Measurements from ENCODE around the gene TSPAN18.

Gene TSPAN18

DNA sequence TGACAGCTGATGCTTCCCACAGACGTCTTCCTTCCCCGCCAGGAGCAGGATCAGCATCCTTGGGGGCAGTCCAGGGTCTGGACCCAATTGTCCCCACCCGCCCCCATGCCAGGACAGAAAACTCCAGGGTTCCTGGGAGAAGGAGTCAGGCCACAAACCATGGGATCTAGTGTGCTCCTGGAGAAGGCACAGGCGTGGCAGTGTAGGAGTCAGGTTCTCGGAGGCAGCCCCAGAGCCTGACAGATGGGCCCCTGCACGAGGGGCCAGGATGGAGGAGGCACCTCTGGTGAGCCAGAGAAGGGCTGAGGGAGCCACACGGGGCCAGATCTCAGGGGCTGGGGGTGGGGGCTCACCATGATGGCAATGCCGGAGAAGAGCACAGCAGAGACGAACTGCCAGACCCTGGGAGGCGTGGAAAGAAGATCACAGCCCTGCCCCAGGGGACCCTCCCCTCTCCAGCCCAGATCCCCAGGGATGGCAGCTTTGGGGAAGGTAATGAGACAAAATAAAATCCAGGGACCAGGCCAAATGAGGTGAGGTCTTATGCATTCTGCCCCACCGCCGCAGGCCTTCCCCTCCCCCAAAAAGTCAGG lies 210.3 kb downstream of the TSPAN18 start:
- H3K4me3 ChIP-seq (ENCODE audit: low read length) = no peak overlapping the region

DNA sequence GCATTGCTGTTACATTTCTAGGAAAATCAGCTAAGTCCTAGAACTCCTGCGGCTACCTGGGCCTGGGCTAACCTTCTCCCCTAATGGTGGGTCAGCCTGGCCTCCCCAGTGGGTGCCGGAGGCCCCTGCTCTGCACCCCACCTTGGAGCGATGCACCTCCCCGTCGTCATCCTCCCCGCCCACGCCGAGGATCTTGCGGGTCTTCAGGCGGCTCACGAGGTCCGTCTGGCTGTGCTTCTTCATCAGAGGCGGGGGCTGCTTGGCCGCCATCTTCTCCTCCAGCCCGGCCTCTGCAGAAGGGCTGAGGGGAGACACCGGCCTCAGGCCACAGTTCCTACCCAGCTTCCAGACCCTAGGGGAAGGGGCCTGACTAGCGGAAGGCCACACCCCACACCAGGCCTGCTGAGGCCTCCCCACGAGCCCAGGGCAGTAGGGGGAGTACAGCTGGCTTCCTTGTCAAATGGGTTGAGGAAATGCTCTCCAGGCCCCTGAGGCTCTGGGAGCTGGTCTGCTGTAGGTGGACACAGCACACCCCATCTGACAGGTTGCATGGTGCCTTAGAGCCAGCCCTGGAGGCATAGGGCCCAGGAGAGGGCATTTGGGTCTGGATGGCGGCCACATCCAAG lies 211.4 kb downstream of the TSPAN18 start:
- no peak for DNase-seq (ENCODE audit: low read depth, low spot score)
- no peak overlapping the region for H3K4me3 ChIP-seq (ENCODE audit: low read length)

More for the DNA sequence above, 210.3 kb downstream of the TSPAN18 start:
- no peak for DNase-seq (ENCODE audit: low read depth, low spot score)

DNA sequence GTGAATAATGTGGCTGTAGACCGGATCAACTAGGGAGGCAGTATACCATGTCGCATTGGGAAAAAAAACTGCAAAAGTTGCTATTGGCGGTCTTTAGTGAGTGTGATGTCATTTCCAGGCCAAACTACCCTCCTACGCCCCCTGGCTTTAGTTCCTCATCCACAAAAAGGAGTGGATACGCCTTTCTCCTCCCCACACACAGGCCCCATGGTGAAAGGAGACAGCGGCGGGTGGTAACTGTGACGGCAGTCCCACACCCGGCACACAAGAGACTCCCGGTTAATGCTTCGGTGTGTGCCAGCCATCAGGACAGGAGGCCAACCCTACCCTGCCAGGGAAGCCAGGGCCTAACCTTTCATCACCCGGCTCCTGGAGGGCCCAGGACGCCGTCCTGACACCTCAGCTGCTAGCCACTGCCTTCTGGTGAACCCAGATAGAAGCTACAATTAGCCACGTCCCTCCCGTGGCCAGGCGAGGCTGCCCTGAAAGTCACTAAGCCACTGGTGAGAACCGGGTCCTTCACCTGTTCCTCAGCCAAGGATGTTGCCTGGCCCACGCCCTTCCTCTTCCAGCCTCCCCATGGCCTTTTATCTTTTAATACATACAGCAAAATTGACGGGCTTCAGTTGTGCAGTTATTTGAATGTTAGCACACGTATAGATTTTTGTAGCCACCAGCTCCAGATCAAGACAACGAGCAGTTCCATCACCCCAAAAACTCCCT lies 213.1 kb downstream of the TSPAN18 start:
- no peak for DNase-seq (ENCODE audit: low read depth, low spot score)
- H3K4me3 ChIP-seq (ENCODE audit: low read length) = no peak overlapping the region

DNA sequence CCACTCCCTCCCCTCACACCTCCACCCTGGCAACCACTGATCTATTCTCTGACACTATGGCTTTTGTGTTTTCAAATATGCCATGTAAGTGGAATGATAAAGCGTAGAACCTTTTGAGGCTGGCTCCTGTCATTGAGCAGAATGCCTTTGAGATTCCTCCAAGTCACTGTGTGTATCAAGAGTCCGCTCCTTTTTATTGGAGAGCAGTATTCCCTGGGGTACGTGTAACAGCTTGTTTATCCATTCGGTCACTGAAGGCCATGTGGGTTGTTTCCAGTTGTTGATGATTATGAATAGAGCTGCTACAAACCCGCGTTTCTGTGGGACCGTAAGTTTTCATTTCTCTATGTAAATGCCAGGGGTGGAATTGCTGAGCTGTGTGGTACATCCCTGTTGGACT lies 213.6 kb downstream of the TSPAN18 start:
- DNase-seq (ENCODE audit: low read depth, low spot score) = no peak
- no peak overlapping the region for H3K4me3 ChIP-seq (ENCODE audit: low read length)

DNA sequence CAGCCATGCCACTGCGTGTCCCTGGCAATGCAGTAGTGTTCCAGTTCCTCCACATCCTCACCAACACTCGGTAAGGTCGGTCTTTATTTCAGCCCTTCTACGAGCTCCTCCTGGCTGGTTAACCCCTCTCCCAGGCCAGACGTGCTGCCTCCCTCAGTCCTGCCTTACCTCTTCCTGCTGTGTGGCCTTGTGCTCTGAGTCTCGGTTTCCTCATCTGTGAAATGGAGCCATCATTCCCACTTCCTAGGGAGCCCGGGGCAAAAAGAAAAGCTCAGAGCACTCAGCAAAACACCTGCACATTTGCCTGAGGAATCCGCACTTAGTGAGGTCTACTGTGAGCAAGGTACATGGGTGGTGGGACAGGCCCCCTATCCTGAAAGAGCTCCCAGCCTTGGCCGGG lies 214.1 kb downstream of the TSPAN18 start:
- no peak overlapping the region for H3K4me3 ChIP-seq (ENCODE audit: low read length)
- DNase-seq (ENCODE audit: low read depth, low spot score) = no peak

DNA sequence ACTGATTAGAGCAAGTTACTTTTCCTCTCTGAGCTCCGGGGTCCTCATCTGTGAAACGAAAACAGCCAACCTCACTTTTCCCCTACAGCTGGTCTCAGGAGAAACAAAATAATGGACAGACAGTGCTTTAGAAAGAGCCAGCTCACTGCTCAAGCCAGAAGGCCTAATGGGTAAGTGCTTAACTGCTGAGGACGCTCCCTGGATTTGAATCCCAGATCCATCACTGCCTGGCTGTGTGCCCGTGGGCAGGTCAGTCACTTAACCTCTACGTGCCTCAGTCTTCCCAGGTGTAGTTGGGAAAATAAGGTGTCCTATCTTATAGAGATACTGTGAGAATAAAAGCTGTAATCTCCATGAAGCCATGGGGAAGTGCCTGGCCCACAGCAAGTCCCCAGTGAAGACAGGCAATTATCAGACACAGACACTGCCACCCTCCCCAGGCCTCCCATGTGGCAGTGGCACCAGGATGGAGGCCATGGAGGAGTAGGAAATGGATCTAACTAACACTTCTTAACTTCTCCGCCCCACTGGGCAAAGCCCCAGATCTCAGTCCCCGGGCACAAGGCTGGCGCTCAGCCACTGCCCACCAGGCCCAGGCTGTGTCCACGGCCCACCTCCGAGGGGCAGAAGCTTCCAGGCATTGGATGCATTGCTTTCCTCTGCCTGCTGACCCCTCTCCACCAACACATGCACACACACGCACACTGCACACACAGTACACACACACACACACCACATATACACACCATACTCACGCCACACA lies 214.7 kb downstream of the TSPAN18 start:
- no peak overlapping the region for H3K4me3 ChIP-seq (ENCODE audit: low read length)
- DNase-seq (ENCODE audit: low read depth, low spot score) = no peak

DNA sequence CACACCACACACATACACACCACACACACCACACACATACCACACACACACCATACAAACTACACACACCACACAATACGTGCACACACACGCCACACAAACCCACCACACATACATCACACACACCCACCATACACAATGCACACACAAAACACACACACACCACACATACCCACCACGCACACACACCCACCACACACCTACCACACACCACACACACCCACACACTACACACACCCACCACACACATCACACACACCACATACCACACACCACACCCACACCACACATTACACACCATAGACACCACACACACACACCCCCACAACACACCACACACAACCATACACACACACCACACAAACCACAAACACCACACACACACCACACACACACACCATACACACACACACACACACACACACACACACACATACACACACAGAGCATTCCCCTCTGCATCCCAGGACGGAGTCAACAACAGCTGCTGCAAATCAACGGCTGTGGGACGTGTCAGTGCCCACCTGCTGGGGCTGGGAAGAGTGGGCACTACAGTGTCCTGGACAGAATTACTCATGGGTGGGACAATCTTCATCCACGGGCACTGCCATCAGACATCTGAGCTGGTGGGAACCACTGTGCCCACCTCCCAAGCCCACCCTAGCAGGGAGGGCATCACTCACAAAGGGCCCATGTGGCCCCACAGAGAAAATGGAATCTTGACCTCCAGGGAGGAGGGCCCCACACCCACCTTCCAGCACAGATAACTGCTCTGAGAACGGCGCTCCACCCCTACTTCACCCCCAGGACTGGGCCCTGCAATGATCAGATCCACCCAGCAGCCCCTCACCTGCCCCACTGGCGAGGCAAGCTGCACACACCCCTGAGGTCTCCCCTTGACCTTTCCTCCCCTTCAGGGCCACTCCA lies 215.5 kb downstream of the TSPAN18 start:
- no peak overlapping the region for H3K4me3 ChIP-seq (ENCODE audit: low read length)
- DNase-seq (ENCODE audit: low read depth, low spot score) = no peak

DNA sequence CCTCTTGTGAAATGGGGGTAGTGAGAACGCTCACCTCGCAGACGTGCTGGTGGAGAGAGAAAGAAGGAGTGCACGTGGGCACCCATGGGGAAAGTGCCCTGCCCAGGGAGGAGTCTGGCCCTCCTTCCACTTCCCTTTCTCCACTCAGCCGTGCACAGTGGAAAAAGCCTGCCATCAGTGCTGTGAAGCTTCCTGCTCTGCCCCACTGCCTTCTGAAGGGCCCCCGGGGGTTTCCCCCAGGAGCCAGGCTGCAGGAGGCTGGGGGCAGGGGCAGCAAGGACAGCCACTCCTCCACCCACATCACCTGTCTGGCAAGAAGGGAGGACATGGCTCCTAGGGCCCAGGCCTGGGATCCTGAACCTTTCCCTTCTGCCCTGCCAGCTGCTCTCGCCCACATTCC lies 216.4 kb downstream of the TSPAN18 start:
- DNase-seq (ENCODE audit: low read depth, low spot score) = no peak
- H3K4me3 ChIP-seq (ENCODE audit: low read length) = no peak overlapping the region

DNA sequence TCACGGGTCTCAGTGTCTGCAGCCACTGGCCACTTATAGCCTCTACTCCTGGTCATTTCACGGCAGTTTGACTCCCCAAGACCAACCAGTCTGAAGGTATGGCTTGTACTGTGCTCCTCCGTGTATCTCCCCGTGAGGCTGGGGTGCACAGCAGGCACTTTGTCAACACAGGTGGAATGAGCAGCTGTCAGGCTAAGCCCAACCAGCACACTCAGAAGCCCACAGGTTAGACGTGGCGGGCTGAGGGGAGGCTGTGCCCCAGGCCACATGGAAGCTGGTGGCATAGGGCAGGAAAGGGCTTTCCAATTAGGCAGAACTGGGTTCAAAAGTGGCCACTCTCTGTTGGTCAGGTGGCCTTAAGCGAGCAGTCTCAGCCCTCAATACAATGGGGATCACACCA lies 216.9 kb downstream of the TSPAN18 start:
- DNase-seq (ENCODE audit: low read depth, low spot score) = no peak
- no peak overlapping the region for H3K4me3 ChIP-seq (ENCODE audit: low read length)

DNA sequence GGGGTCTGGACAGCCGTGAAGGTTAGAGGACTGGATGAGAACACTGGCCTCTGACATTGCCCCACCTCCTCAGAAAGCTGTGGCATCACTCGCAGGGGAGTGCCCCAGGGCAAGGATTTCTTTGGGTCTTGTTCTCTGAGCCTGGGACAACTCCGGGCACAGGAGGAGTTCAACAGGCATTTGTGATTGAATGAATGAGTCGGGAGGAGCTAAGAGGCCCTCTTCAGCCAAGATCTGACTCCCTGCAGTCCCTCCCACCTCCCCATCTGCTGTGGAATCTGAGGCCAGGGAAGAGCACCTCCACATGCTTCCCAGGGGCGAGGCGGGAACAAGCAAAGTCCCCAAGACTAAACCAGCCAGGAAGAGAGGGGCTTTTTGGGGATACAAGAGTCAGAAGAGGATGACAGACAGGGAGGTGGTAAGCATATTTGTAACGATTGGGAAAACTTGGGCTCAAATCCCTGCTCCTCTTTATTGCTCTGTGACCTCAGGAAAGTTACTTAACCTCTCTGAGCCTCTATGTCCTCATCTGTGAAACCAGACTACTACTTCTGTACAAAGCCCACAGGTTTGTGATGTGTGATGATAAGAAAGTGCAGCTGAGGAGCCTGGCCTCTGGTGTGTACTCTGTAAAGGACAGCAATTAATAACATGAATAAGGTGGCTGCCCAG lies 217.6 kb downstream of the TSPAN18 start:
- no peak for DNase-seq (ENCODE audit: low read depth, low spot score)
- no peak overlapping the region for H3K4me3 ChIP-seq (ENCODE audit: low read length)

DNA sequence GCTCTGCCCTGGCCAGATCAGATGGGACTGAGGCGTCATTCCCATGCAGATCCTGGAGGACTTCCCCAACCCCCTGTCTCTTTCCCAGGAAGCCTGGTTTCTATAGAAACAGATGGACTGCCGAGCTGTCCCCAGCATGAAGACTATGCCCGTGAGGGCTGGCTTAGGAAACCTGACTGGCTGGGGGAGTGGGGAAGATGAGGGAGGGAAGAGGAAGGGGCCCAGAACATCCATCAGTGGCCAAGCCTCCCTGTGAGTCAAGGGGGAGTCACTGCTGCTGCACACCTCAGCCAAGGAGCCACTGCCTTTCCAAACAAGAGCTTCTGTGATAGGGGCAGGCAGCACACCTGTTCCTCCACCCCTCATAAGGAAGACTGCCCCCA lies 218.1 kb downstream of the TSPAN18 start:
- no peak overlapping the region for H3K4me3 ChIP-seq (ENCODE audit: low read length)
- DNase-seq (ENCODE audit: low read depth, low spot score) = no peak

DNA sequence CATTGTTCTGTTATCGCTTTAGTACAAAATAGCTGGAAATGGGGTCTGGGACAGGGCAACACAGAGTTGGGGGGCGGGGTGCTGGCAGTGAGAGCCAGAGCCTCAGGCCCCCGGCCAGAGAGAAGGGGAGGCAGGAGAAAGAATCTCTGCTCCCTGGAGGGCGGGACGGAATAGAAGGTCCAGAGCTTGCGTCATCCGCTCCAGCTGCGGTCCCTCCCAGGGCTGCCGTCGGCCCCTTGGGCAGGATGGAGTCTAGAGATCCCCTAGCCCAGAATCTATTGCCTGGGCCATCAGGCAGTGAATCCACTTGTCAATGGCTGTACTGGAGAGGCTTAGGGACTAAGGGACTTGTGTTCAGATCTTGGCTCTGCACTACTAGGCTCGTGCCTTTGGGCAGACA lies 218.9 kb downstream of the TSPAN18 start:
- no peak overlapping the region for H3K4me3 ChIP-seq (ENCODE audit: low read length)
- DNase-seq (ENCODE audit: low read depth, low spot score) = no peak

DNA sequence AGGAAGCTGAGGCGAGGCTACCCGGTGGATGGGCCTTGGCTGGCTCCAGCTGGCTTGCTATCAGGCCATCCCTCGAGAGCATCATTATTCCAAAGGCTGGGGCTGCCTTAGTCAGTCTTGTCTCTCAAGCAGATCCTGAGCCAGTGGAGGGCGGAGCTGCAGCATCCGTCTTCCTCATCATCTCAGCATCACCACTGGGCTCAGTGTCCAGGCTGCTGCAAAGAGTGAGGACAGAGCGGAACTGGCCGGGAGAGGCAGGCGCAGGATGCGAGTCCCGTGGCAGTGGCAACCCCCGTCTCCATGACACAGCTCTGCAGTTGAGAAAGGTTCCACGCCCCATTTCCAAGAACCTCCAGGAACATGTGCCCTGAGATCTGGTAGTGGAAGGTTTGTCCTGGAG lies 219.5 kb downstream of the TSPAN18 start:
- no peak overlapping the region for H3K4me3 ChIP-seq (ENCODE audit: low read length)
- DNase-seq (ENCODE audit: low read depth, low spot score) = no peak

DNA sequence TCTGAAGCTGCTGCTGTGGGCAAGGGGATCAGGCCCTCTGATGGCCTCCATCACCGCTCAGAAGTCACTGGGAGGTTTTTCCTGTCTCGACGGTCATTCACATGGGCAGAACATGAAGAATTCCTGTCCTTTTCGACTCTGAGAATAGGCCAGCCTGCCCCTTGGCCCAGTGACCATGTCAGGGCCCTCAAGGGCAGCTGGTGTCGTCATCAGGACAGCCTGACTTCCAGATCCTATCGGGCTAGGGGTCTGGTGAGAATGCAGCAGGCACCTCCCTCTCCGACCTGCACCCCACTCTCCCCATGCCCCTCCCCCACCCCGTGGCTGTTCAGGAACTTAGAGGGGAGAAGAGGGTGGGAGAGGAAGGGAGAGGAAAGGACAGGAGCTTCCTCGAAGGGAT lies 220.4 kb downstream of the TSPAN18 start:
- no peak for DNase-seq (ENCODE audit: low read depth, low spot score)
- H3K4me3 ChIP-seq (ENCODE audit: low read length) = no peak overlapping the region

DNA sequence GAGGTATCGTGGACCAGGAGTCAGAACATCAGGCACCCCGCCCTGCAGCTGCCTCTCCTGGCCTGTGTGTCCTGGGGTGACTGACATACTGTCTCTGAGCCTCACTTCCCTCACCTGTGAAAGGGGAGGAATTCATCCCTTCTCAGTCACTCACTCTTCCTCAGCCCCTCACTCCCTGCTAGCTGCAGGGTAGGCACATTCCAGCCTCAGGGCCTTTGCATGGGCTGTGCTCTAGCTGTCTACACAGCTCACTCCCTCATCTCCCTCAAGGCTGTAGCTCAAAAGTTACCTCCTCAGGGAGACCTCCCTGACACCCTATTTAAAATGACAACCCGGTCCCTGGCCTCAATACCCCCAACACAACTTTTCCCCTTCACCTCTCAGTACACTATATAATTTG lies 221.4 kb downstream of the TSPAN18 start:
- no peak for DNase-seq (ENCODE audit: low read depth, low spot score)
- H3K4me3 ChIP-seq (ENCODE audit: low read length) = no peak overlapping the region

DNA sequence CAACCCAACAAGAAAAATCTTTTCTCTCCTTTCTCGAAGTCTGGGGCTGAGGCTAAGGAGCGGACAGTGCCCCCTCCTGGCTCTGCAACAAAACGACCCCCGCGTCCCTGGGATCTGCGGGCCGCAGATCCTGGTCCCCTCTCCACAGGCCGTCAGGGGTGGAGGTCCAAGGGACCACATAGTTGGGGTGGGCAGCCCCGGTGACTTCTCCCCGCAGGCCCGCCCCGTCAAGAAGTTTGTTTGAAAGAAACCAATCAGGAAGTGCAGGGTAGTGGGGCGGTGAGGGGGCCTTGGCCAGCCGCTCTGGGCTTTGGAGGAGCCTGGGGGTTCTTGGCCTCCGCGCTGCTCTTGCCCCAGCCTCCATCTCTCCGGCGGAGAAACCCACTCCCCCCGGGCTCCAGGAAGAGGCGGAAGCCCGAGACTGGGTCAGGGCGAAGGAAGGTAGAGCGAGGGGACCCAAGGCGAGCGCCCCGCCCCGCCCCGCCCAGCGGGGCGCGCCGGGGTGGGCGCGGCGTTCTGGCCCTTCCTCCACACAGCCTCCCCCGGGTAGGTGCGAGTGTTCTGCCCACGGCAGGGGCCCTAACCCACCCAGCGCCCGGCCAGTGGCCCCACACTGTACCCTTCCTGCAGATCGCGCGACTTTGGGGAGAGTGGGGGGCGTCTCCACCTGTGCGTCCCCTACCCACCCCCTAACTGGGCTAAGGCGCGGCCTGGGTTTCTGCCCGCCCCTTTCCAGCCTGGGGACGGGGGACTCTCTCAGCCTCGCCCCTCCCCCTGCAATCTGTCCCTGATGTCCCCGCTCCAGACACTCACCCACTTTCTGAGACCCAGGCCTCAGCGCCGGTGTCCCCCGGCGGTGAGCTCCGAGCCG lies 222.6 kb downstream of the TSPAN18 start:
- peak overlapping the region; percentile 77 for H3K4me3 ChIP-seq (ENCODE audit: low read length)
- DNase-seq (ENCODE audit: low read depth, low spot score) = no peak

DNA sequence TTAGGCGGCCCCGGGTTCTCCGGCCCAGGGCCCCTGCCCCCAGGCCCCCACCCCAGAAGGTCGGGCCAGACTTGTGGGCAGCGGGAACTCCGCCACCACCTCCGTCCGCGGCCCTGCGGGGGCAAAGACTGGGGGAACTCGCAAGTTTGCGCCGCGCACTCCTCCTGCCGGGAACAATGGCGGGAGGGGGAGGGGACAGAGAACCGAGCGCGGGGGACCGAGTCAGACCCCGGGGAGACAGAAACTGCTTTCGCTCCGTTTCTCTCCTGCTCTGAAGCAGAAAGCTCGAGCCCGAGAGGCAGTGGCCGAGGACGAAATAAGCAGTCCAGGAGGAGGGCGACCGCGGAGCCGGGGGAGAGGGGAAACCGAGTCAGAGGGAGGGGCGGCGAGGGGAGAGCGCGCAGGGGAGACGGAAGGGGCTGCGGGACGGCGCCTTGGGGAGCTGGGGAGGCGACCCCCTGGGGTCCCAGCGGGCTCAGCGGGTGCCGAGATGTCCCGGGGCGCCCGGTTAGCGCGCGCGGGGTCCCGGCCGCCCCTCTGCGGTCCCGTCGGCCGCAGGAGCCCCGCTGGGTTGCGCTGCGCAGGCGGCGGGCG lies 223.4 kb downstream of the TSPAN18 start:
- peak overlapping the region; percentile 77 for H3K4me3 ChIP-seq (ENCODE audit: low read length)
- no peak for DNase-seq (ENCODE audit: low read depth, low spot score)

Data from Jurkat, Clone E6-1 (cell line).